ENCODE results near the gene PREB. TPM values are rescaled to one million over a fixed set of nuclear protein-coding genes. Genes with fewer than 3 reads are reported as not detected.

PREB gene
- total RNA-seq, 1 donor from 2014 or later = 37.7 TPM

- Histone ChIP-seq H3K27ac (no peak overlapping the region), H3K4me3 (no peak overlapping the region), H3K27me3 (ENCODE audit: low read depth) (no peaks in the 10 kb centered on the region), H3K4me1 (peaks cover 26% of the 10 kb centered on the region), H3K36me3 (no peaks in the 10 kb centered on the region), H3K9me3 (no peaks in the 10 kb centered on the region)
- intact Hi-C loops (cut with DNase I) = no loop called here
- DNase-seq (no peak), ATAC-seq (no peak)
- TF ChIP-seq CTCF (IDR thresholded peaks at IDR 0.05) = no peak
These were observed 45.1 kb downstream of the PREB start for GRCh38 chr2:27089111-27089954.

DNA sequence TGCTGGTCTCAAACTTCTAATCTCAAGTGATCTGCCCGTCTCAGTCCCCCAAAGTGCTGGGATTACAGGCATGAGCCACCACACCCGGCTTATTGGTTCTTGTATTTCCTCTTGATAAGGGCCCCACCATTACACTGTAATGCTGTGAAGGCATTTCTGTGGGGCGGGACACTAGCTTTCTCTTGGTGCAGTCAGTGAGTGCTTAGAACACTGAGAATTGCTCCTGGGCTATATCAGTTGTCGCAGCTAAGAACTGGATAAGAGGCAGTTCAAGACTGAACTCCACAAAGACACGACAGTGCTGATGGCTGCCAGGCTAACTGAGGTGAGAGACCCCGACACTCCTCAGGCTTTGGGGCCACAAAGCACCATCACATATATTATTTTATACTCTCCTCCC lies 45.8 kb downstream of the PREB start:
- TF ChIP-seq CTCF (IDR thresholded peaks at IDR 0.05) = no peak
- Histone ChIP-seq H3K4me1 (peaks cover 26% of the 10 kb centered on the region), H3K27me3 (ENCODE audit: low read depth) (no peaks in the 10 kb centered on the region), H3K36me3 (no peaks in the 10 kb centered on the region), H3K4me3 (no peak overlapping the region), H3K27ac (no peak overlapping the region), H3K9me3 (no peaks in the 10 kb centered on the region)
- DNase-seq = no peak
- intact Hi-C loops (cut with DNase I) = no loop called here
- ATAC-seq = no peak

- Histone ChIP-seq H3K4me1 (peaks cover 26% of the 10 kb centered on the region), H3K27me3 (ENCODE audit: low read depth) (no peaks in the 10 kb centered on the region), H3K36me3 (no peaks in the 10 kb centered on the region), H3K4me3 (no peak overlapping the region), H3K9me3 (no peaks in the 10 kb centered on the region), H3K27ac (no peak overlapping the region)
- ATAC-seq (no peak), DNase-seq (no peak)
- intact Hi-C loops (cut with DNase I) = no loop called here
- no peak for TF ChIP-seq CTCF (IDR thresholded peaks at IDR 0.05)
These were observed 46.5 kb downstream of the PREB start for GRCh38 chr2:27087823-27088410.

DNA sequence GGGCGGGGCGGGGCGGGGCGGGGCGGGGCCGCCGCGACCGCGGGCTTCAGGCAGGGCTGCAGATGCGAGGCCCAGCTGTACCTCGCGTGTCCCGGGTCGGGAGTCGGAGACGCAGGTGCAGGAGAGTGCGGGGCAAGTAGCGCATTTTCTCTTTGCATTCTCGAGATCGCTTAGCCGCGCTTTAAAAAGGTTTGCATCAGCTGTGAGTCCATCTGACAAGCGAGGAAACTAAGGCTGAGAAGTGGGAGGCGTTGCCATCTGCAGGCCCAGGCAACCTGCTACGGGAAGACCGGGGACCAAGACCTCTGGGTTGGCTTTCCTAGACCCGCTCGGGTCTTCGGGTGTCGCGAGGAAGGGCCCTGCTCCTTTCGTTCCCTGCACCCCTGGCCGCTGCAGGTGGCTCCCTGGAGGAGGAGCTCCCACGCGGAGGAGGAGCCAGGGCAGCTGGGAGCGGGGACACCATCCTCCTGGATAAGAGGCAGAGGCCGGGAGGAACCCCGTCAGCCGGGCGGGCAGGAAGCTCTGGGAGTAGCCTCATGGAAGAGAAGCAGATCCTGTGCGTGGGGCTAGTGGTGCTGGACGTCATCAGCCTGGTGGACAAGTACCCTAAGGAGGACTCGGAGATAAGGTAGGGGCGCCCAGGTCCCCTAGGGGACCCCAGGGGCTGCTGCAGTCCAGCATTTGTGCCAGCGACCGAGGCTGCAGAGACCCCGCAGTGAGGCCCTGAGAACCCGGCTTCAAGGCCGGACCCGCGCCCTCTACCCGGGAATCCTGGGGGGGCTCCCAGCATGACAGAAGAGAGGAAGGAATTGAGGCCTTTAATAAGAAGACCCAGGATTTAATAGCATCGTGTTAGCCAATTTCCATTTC lies 47.5 kb downstream of the PREB start, which contains the start of gene KHK:
Gene KHK, plus strand, starts transcription at position 49 of the 870 bp plus-strand sequence. Its CDS starts 488 bp downstream, at position 537.
- intact Hi-C loops (cut with DNase I) = no loop called here
- peak; percentile 38 for TF ChIP-seq CTCF (IDR thresholded peaks at IDR 0.05)
- DNase-seq (peak; percentile 75), ATAC-seq (peak; percentile 36 to 54)
- Histone ChIP-seq H3K36me3 (no peaks in the 10 kb centered on the region), H3K4me1 (peaks cover 32% of the 10 kb centered on the region), H3K27ac (peak within 1 kb of the TSS; percentile 92), H3K27me3 (ENCODE audit: low read depth) (no peaks in the 10 kb centered on the region), H3K4me3 (peak within 1 kb of the TSS; percentile 73), H3K9me3 (no peaks in the 10 kb centered on the region)

DNA sequence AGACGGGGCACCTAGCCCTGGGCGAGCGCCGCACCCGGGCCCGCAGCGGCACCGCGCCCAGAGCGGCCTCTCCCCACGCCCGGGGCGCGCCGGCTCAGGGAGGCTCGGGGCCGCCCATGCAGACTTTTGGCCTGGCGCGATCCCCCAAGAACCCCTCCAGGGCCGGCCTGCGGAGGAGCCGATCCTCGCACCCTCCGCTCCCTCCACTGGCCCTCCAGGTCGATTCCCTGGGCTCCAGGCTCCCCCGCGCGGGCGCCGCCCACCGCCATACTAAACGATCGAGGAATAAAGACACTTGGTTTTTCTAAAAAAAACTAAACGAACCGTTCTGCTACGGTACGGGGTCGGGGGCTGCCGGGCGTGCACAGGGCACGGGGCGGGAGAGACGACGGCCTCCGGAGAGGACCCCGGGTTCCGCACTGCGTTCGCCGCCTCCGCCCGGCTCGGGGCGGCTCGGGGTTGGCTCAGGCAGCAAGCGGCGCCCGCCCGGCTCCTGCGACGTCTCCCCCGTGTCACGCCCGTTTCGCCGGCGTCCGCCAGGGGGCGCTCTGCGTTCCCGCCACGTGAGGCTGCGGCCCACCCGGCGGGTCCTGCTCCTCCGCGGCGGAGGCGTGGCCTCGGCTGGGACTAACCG lies 48.2 kb downstream of the PREB start:
- ATAC-seq = peak; percentile 95 to 96
- peak; percentile 97 for TF ChIP-seq CTCF (IDR thresholded peaks at IDR 0.05)

More for the DNA sequence above, 48.2 kb downstream of the PREB start:
- H3K9me3 ChIP-seq = no peaks in the 10 kb centered on the region
- DNase-seq = peak; percentile 96
- peaks cover 38% of the 10 kb centered on the region for H3K4me1 ChIP-seq
- peak overlapping the region; percentile 92 for H3K27ac ChIP-seq
- H3K4me3 ChIP-seq = peak overlapping the region; percentile 73
- H3K36me3 ChIP-seq = no peaks in the 10 kb centered on the region
- intact Hi-C loops (cut with DNase I) = no loop called here
- no peaks in the 10 kb centered on the region for H3K27me3 ChIP-seq (ENCODE audit: low read depth)
